GM21447 (cell line): ENCODE measurements around the gene COMMD1.
"Not testable (repeated sequence)": the region's sequence is repeated elsewhere in the genome, so short reads cannot be mapped to it uniquely, and the experiment has no call there.

Experiments
- ATAC-seq: cut with Tn5 transposase; IDR thresholded peaks from one replicate; pipeline ENCODE4 v1.9.1; 2021; ENCODE audit not compliant: unreplicated experiment

COMMD1 gene

GRCh38 chr2:62065243-62065642, 159.8 kb downstream of the COMMD1 start:
- ATAC-seq, result no peak

GRCh38 chr2:62071126-62071598, 165.7 kb downstream of the COMMD1 start:
- no peak for ATAC-seq

GRCh38 chr2:62071760-62072680, 166.5 kb downstream of the COMMD1 start:
- ATAC-seq, result no peak

GRCh38 chr2:62074233-62074632, 168.8 kb downstream of the COMMD1 start:
- ATAC-seq, result no peak

- ATAC-seq, result no peak
Observed at GRCh38 chr2:62076980-62077638, 171.6 kb downstream of the COMMD1 start.

GRCh38 chr2:62084801-62085200, 179.3 kb downstream of the COMMD1 start:
- ATAC-seq, result no peak

- ATAC-seq, result no peak
Observed at GRCh38 chr2:62089658-62090057, 184.2 kb downstream of the COMMD1 start.

- no peak for ATAC-seq
Observed at GRCh38 chr2:62091471-62091870, 186.0 kb downstream of the COMMD1 start.

- ATAC-seq, result peak; percentile 9
Observed at GRCh38 chr2:62099050-62099449, 193.6 kb downstream of the COMMD1 start.

GRCh38 chr2:62099523-62100175, 194.2 kb downstream of the COMMD1 start:
- peak; percentile 91 for ATAC-seq

GRCh38 chr2:62101886-62102285, 196.4 kb downstream of the COMMD1 start:
- no peak for ATAC-seq

GRCh38 chr2:62102402-62102920, 197.0 kb downstream of the COMMD1 start:
- no peak for ATAC-seq

GRCh38 chr2:62109554-62109953, 204.1 kb downstream of the COMMD1 start:
- no peak for ATAC-seq

GRCh38 chr2:62110415-62111025, 205.0 kb downstream of the COMMD1 start:
- ATAC-seq, result no peak

GRCh38 chr2:62112179-62112578, 206.7 kb downstream of the COMMD1 start:
- ATAC-seq, result no peak

- ATAC-seq, result no peak
Observed at GRCh38 chr2:62114564-62114963, 209.1 kb downstream of the COMMD1 start.

- ATAC-seq, result no peak
Observed at GRCh38 chr2:62116983-62117382, 211.5 kb downstream of the COMMD1 start.

- no peak for ATAC-seq
Observed at GRCh38 chr2:62118160-62118559, 212.7 kb downstream of the COMMD1 start.

- ATAC-seq, result no peak
Observed at GRCh38 chr2:62119311-62119974, 214.0 kb downstream of the COMMD1 start.

- ATAC-seq, result not testable (repeated sequence)
Observed at GRCh38 chr2:62126239-62126638, 220.8 kb downstream of the COMMD1 start.
